Stimulated activated naive CD8-positive, alpha-beta T cell treated with anti-CD3 and anti-CD28 coated beads, Interleukin-15, amount 100 ng/mL, for 72 hours (primary cell): Measurements from ENCODE around the gene SNRPA.

ENCODE experiments used
- ATAC-seq: fragments of 150-1000 bp; cut with Tn5 transposase; 2 replicates; pipeline ENCODE4 v1.10.0; 2021; ENCODE audit warnings: mild to moderate bottlenecking, moderate library complexity
- DNase-seq, 2 donors: peaks; one replicate each; pipeline ENCODE4 v3.0.0; 2021 to 2022
- H3K27ac Mint-ChIP-seq, 2 donors: one replicate each; pipeline ENCODE4 v1.8.0; 2022; ENCODE audit warnings: mild to moderate bottlenecking in 2 of 2, mixed read lengths in 2 of 2, moderate library complexity in 2 of 2
- H3K27me3 Mint-ChIP-seq: one replicate; pipeline ENCODE4 v1.8.0; 2022; ENCODE audit warnings: mixed read lengths
- H3K4me1 Mint-ChIP-seq: one replicate; pipeline ENCODE4 v1.8.0; 2022; ENCODE audit warnings: mild to moderate bottlenecking, mixed read lengths
- H3K4me3 Mint-ChIP-seq, 2 donors: one replicate each; pipeline ENCODE4 v1.8.0; 2022; ENCODE audit warnings: mild to moderate bottlenecking in 2 of 2, mixed read lengths in 2 of 2, moderate library complexity in 1 of 2
- H3K9me3 Mint-ChIP-seq, 2 donors: one replicate each; pipeline ENCODE4 v1.8.0; 2022; ENCODE audit warnings: mixed read lengths in 2 of 2

SNRPA gene

GRCh38 chr19:40797166-40797962 lies 46.4 kb downstream of the SNRPA start:
- Mint-ChIP-seq H3K4me1 (peaks cover 65% of the 10 kb centered on the region), H3K27ac (peak overlapping the region; percentile 70 to 96), H3K9me3 (no peaks in the 10 kb centered on the region), H3K27me3 (no peaks in the 10 kb centered on the region), H3K4me3 (peak overlapping the region; percentile 7 to 96)
- DNase-seq (no peak), ATAC-seq (no peak)

GRCh38 chr19:40797963-40798682 lies 47.1 kb downstream of the SNRPA start:
- peak overlapping the region; percentile 95 to 96 for H3K4me3 Mint-ChIP-seq
- ATAC-seq (peak; percentile 68), DNase-seq (peak; percentile 65 to 81)
- peak overlapping the region; percentile 96 to 99 for H3K27ac Mint-ChIP-seq
- H3K4me1 Mint-ChIP-seq = peaks cover 65% of the 10 kb centered on the region
- no peaks in the 10 kb centered on the region for H3K9me3 Mint-ChIP-seq
- H3K27me3 Mint-ChIP-seq = no peaks in the 10 kb centered on the region

- peak within 1 kb of the TSS; percentile 96 to 99 for H3K27ac Mint-ChIP-seq
- peak within 1 kb of the TSS; percentile 99 to 100 for H3K4me3 Mint-ChIP-seq
- H3K27me3 Mint-ChIP-seq = no peaks in the 10 kb centered on the region
- H3K9me3 Mint-ChIP-seq = no peaks in the 10 kb centered on the region
- DNase-seq = peak; percentile 100
- H3K4me1 Mint-ChIP-seq = peaks cover 70% of the 10 kb centered on the region
- peak; percentile 86 for ATAC-seq
Measured at GRCh38 chr19:40798683-40799557, 47.9 kb downstream of the SNRPA start, which contains the start of gene EGLN2. Gene EGLN2, plus strand, starts transcription at chr19:40799191. Its CDS starts 1,382 bp downstream, at chr19:40800573.

GRCh38 chr19:40799558-40800338 lies 48.7 kb downstream of the SNRPA start:
- no peaks in the 10 kb centered on the region for H3K27me3 Mint-ChIP-seq
- H3K27ac Mint-ChIP-seq = peak overlapping the region; percentile 93 to 95
- peak overlapping the region; percentile 99 to 100 for H3K4me3 Mint-ChIP-seq
- H3K4me1 Mint-ChIP-seq = peaks cover 79% of the 10 kb centered on the region
- no peaks in the 10 kb centered on the region for H3K9me3 Mint-ChIP-seq
- DNase-seq = peak in 1 of 2 donors; percentile 50
- ATAC-seq = peak; percentile 6

GRCh38 chr19:40800339-40800996 lies 49.5 kb downstream of the SNRPA start:
- ATAC-seq (no peak), DNase-seq (no peak)
- Mint-ChIP-seq H3K27me3 (no peaks in the 10 kb centered on the region), H3K4me1 (peaks cover 86% of the 10 kb centered on the region), H3K9me3 (no peaks in the 10 kb centered on the region), H3K27ac (peak overlapping the region; percentile 93 to 95), H3K4me3 (peak overlapping the region; percentile 99 to 100)

- no peaks in the 10 kb centered on the region for H3K27me3 Mint-ChIP-seq
- peak overlapping the region; percentile 99 to 100 for H3K4me3 Mint-ChIP-seq
- DNase-seq (no peak), ATAC-seq (no peak)
- peak overlapping the region in 1 of 2 donors; percentile 65 for H3K27ac Mint-ChIP-seq
- peaks cover 90% of the 10 kb centered on the region for H3K4me1 Mint-ChIP-seq
- H3K9me3 Mint-ChIP-seq = no peaks in the 10 kb centered on the region
Measured at GRCh38 chr19:40800997-40801377, 50.0 kb downstream of the SNRPA start.

- Mint-ChIP-seq H3K27ac (peak overlapping the region; percentile 89 to 97), H3K9me3 (no peaks in the 10 kb centered on the region), H3K4me3 (peak overlapping the region; percentile 99 to 100), H3K27me3 (no peaks in the 10 kb centered on the region), H3K4me1 (peaks cover 90% of the 10 kb centered on the region)
- DNase-seq (no peak), ATAC-seq (no peak)
Measured at GRCh38 chr19:40801426-40802299, 50.7 kb downstream of the SNRPA start.

- Mint-ChIP-seq H3K9me3 (no peaks in the 10 kb centered on the region), H3K27me3 (no peaks in the 10 kb centered on the region), H3K4me3 (peak overlapping the region; percentile 86 to 100), H3K27ac (peak overlapping the region; percentile 89 to 97), H3K4me1 (peaks cover 90% of the 10 kb centered on the region)
- DNase-seq (no peak), ATAC-seq (no peak)
Measured at GRCh38 chr19:40802300-40803169, 51.5 kb downstream of the SNRPA start.

GRCh38 chr19:40803170-40803856 lies 52.3 kb downstream of the SNRPA start:
- Mint-ChIP-seq H3K4me3 (peak overlapping the region; percentile 86 to 100), H3K27ac (peak overlapping the region; percentile 92 to 97), H3K27me3 (no peaks in the 10 kb centered on the region), H3K9me3 (no peaks in the 10 kb centered on the region), H3K4me1 (peaks cover 90% of the 10 kb centered on the region)
- ATAC-seq (no peak), DNase-seq (no peak)

GRCh38 chr19:40803857-40804782 lies 53.1 kb downstream of the SNRPA start:
- Mint-ChIP-seq H3K4me3 (peak overlapping the region; percentile 86 to 100), H3K27me3 (no peaks in the 10 kb centered on the region), H3K4me1 (peaks cover 88% of the 10 kb centered on the region), H3K27ac (peak overlapping the region; percentile 80 to 92), H3K9me3 (no peaks in the 10 kb centered on the region)
- ATAC-seq = peak; percentile 70
- DNase-seq = peak; percentile 55 to 82

- DNase-seq = no peak
- peak overlapping the region; percentile 86 to 100 for H3K4me3 Mint-ChIP-seq
- H3K27me3 Mint-ChIP-seq = no peaks in the 10 kb centered on the region
- no peaks in the 10 kb centered on the region for H3K9me3 Mint-ChIP-seq
- ATAC-seq = no peak
- H3K27ac Mint-ChIP-seq = peak overlapping the region; percentile 81 to 93
- H3K4me1 Mint-ChIP-seq = peaks cover 90% of the 10 kb centered on the region
Measured at GRCh38 chr19:40804783-40805242, 53.8 kb downstream of the SNRPA start.
